ENCODE results near the gene CLTC.

- no peak for TF ChIP-seq CTCF (IDR thresholded peaks at IDR 0.05)
- TF ChIP-seq POLR2A (IDR thresholded peaks at IDR 0.05) = no peak
Observed at GRCh38 chr17:59638553-59638952, 18.9 kb downstream of the CLTC start.
